Activated T-helper 17 cell treated with anti-CD3 and anti-CD28 coated beads, Interleukin-2, amount 50 U/mL, for 72 hours (primary cell): ENCODE results near the gene SEL1L3. TPM values are rescaled to one million over a fixed set of nuclear protein-coding genes. Genes with fewer than 3 reads are reported as not detected.

Experiments
- ATAC-seq: fragments of 150-1000 bp; cut with Tn5 transposase; replicated peaks from 2 replicates; pipeline ENCODE4 v1.10.0; 2021; ENCODE audit warnings: mild to moderate bottlenecking, moderate library complexity
- H3K27ac Mint-ChIP-seq: one replicate; pipeline ENCODE4 v1.8.0; 2022; ENCODE audit warnings: mixed read lengths
- H3K27me3 Mint-ChIP-seq: one replicate; pipeline ENCODE4 v1.8.0; 2022; ENCODE audit warnings: mixed read lengths
- H3K36me3 Mint-ChIP-seq: one replicate; pipeline ENCODE4 v1.8.0; 2022; ENCODE audit warnings: low read depth, mild to moderate bottlenecking, mixed read lengths
- H3K4me1 Mint-ChIP-seq: one replicate; pipeline ENCODE4 v1.8.0; 2022; ENCODE audit warnings: mixed read lengths
- H3K4me3 Mint-ChIP-seq: one replicate; pipeline ENCODE4 v1.8.0; 2022; ENCODE audit warnings: mild to moderate bottlenecking, mixed read lengths
- H3K9me3 Mint-ChIP-seq: one replicate; pipeline ENCODE4 v1.8.0; 2022; ENCODE audit warnings: mixed read lengths
- total RNA-seq, 2 donors: library from RNA; stranded (reverse); gene quantifications; one replicate each; pipeline ENCODE4 v1.2.3, GENCODE V29; 2022

The SEL1L3 gene
- total RNA-seq, 2 donors from 2014 or later = 39.7 to 70.3 TPM

- Mint-ChIP-seq H3K27me3 (no peaks in the 10 kb centered on the region), H3K9me3 (no peaks in the 10 kb centered on the region), H3K36me3 (peaks cover 95% of the 10 kb centered on the region), H3K4me1 (no peaks in the 10 kb centered on the region), H3K4me3 (no peak overlapping the region), H3K27ac (no peak overlapping the region)
- ATAC-seq = no peak
These were observed 103.7 kb downstream of the SEL1L3 start for GRCh38 chr4:25759101-25759500.

- H3K27ac Mint-ChIP-seq = no peak overlapping the region
- no peak overlapping the region for H3K4me3 Mint-ChIP-seq
- H3K27me3 Mint-ChIP-seq = no peaks in the 10 kb centered on the region
- peaks cover 90% of the 10 kb centered on the region for H3K36me3 Mint-ChIP-seq
- H3K4me1 Mint-ChIP-seq = no peaks in the 10 kb centered on the region
- H3K9me3 Mint-ChIP-seq = no peaks in the 10 kb centered on the region
- ATAC-seq = no peak
These were observed 105.3 kb downstream of the SEL1L3 start for GRCh38 chr4:25757452-25757851.

GRCh38 chr4:25756503-25756902 is 106.3 kb downstream of the SEL1L3 start:
- Mint-ChIP-seq H3K27me3 (no peaks in the 10 kb centered on the region), H3K9me3 (no peaks in the 10 kb centered on the region), H3K4me3 (no peak overlapping the region), H3K36me3 (peaks cover 84% of the 10 kb centered on the region), H3K27ac (no peak overlapping the region), H3K4me1 (no peaks in the 10 kb centered on the region)
- ATAC-seq = no peak

GRCh38 chr4:25755911-25756310 is 106.9 kb downstream of the SEL1L3 start:
- ATAC-seq = no peak
- no peaks in the 10 kb centered on the region for H3K4me1 Mint-ChIP-seq
- H3K9me3 Mint-ChIP-seq = no peaks in the 10 kb centered on the region
- no peaks in the 10 kb centered on the region for H3K27me3 Mint-ChIP-seq
- no peak overlapping the region for H3K4me3 Mint-ChIP-seq
- no peak overlapping the region for H3K27ac Mint-ChIP-seq
- H3K36me3 Mint-ChIP-seq = peaks cover 84% of the 10 kb centered on the region

GRCh38 chr4:25753239-25753638 is 109.5 kb downstream of the SEL1L3 start:
- no peaks in the 10 kb centered on the region for H3K4me1 Mint-ChIP-seq
- no peaks in the 10 kb centered on the region for H3K27me3 Mint-ChIP-seq
- H3K9me3 Mint-ChIP-seq = no peaks in the 10 kb centered on the region
- H3K4me3 Mint-ChIP-seq = no peak overlapping the region
- H3K36me3 Mint-ChIP-seq = peaks cover 79% of the 10 kb centered on the region
- H3K27ac Mint-ChIP-seq = no peak overlapping the region
- ATAC-seq = no peak

GRCh38 chr4:25750874-25751273 is 111.9 kb downstream of the SEL1L3 start:
- Mint-ChIP-seq H3K4me3 (no peak overlapping the region), H3K27ac (no peak overlapping the region), H3K27me3 (no peaks in the 10 kb centered on the region), H3K36me3 (peaks cover 72% of the 10 kb centered on the region), H3K9me3 (no peaks in the 10 kb centered on the region), H3K4me1 (no peaks in the 10 kb centered on the region)
- ATAC-seq = no peak

- no peak overlapping the region for H3K27ac Mint-ChIP-seq
- no peaks in the 10 kb centered on the region for H3K27me3 Mint-ChIP-seq
- peaks cover 59% of the 10 kb centered on the region for H3K36me3 Mint-ChIP-seq
- no peak overlapping the region for H3K4me3 Mint-ChIP-seq
- H3K9me3 Mint-ChIP-seq = no peaks in the 10 kb centered on the region
- H3K4me1 Mint-ChIP-seq = no peaks in the 10 kb centered on the region
- no peak for ATAC-seq
These were observed 113.5 kb downstream of the SEL1L3 start for GRCh38 chr4:25749150-25749794.

- Mint-ChIP-seq H3K27ac (no peak overlapping the region), H3K9me3 (no peaks in the 10 kb centered on the region), H3K36me3 (peaks cover 23% of the 10 kb centered on the region), H3K27me3 (no peaks in the 10 kb centered on the region), H3K4me3 (no peak overlapping the region), H3K4me1 (no peaks in the 10 kb centered on the region)
- ATAC-seq = no peak
These were observed 118.8 kb downstream of the SEL1L3 start for GRCh38 chr4:25743971-25744370.

- H3K36me3 Mint-ChIP-seq = no peaks in the 10 kb centered on the region
- no peak overlapping the region for H3K27ac Mint-ChIP-seq
- no peak for ATAC-seq
- no peak overlapping the region for H3K4me3 Mint-ChIP-seq
- no peaks in the 10 kb centered on the region for H3K4me1 Mint-ChIP-seq
- peaks cover 4% of the 10 kb centered on the region for H3K9me3 Mint-ChIP-seq
- H3K27me3 Mint-ChIP-seq = no peaks in the 10 kb centered on the region
These were observed 133.2 kb downstream of the SEL1L3 start for GRCh38 chr4:25729564-25729963.

GRCh38 chr4:25728886-25729285 is 133.9 kb downstream of the SEL1L3 start:
- no peaks in the 10 kb centered on the region for H3K27me3 Mint-ChIP-seq
- no peaks in the 10 kb centered on the region for H3K4me1 Mint-ChIP-seq
- no peaks in the 10 kb centered on the region for H3K36me3 Mint-ChIP-seq
- no peak overlapping the region for H3K4me3 Mint-ChIP-seq
- H3K27ac Mint-ChIP-seq = no peak overlapping the region
- ATAC-seq = no peak
- peaks cover 4% of the 10 kb centered on the region for H3K9me3 Mint-ChIP-seq

GRCh38 chr4:25727711-25728493 is 134.9 kb downstream of the SEL1L3 start:
- Mint-ChIP-seq H3K4me1 (no peaks in the 10 kb centered on the region), H3K36me3 (no peaks in the 10 kb centered on the region), H3K27me3 (no peaks in the 10 kb centered on the region)

GRCh38 chr4:25725870-25726269 is 136.9 kb downstream of the SEL1L3 start:
- H3K9me3 Mint-ChIP-seq = peaks cover 4% of the 10 kb centered on the region
- no peak for ATAC-seq
- no peaks in the 10 kb centered on the region for H3K27me3 Mint-ChIP-seq
- H3K27ac Mint-ChIP-seq = no peak overlapping the region
- no peaks in the 10 kb centered on the region for H3K36me3 Mint-ChIP-seq
- H3K4me1 Mint-ChIP-seq = no peaks in the 10 kb centered on the region
- no peak overlapping the region for H3K4me3 Mint-ChIP-seq

More at GRCh38 chr4:25727711-25728493, 134.9 kb downstream of the SEL1L3 start:
- no peak for ATAC-seq
- peaks cover 4% of the 10 kb centered on the region for H3K9me3 Mint-ChIP-seq
- H3K27ac Mint-ChIP-seq = no peak overlapping the region
- no peak overlapping the region for H3K4me3 Mint-ChIP-seq

GRCh38 chr4:25723409-25723808 is 139.4 kb downstream of the SEL1L3 start:
- Mint-ChIP-seq H3K4me3 (no peak overlapping the region), H3K4me1 (no peaks in the 10 kb centered on the region), H3K27ac (no peak overlapping the region), H3K36me3 (no peaks in the 10 kb centered on the region), H3K27me3 (no peaks in the 10 kb centered on the region), H3K9me3 (peaks cover 4% of the 10 kb centered on the region)
- ATAC-seq = no peak

GRCh38 chr4:25722964-25723363 is 139.8 kb downstream of the SEL1L3 start:
- no peak overlapping the region for H3K27ac Mint-ChIP-seq
- peaks cover 4% of the 10 kb centered on the region for H3K9me3 Mint-ChIP-seq
- H3K36me3 Mint-ChIP-seq = no peaks in the 10 kb centered on the region
- no peaks in the 10 kb centered on the region for H3K27me3 Mint-ChIP-seq
- ATAC-seq = no peak
- no peak overlapping the region for H3K4me3 Mint-ChIP-seq
- no peaks in the 10 kb centered on the region for H3K4me1 Mint-ChIP-seq

GRCh38 chr4:25713812-25714211 is 149.0 kb downstream of the SEL1L3 start:
- no peak overlapping the region for H3K4me3 Mint-ChIP-seq
- ATAC-seq = no peak
- H3K27ac Mint-ChIP-seq = no peak overlapping the region
- no peaks in the 10 kb centered on the region for H3K36me3 Mint-ChIP-seq
- H3K4me1 Mint-ChIP-seq = no peaks in the 10 kb centered on the region
- no peaks in the 10 kb centered on the region for H3K9me3 Mint-ChIP-seq
- H3K27me3 Mint-ChIP-seq = no peaks in the 10 kb centered on the region
